Parathyroid adenoma (tissue), 2 donors: ENCODE data around the gene TUT7.

Experiments
- H2AFZ ChIP-seq: fragments of 300-600 bp; sonication (generic); one replicate; pipeline ENCODE4 v1.7.0; 2017; ENCODE audit warnings: antibody characterized with exemption, mild to moderate bottlenecking
- H3K27ac ChIP-seq: fragments of 300-600 bp; sonication (generic); one replicate; pipeline ENCODE4 v1.7.0; 2017
- H3K27me3 ChIP-seq: fragments of 300-600 bp; sonication (generic); one replicate; pipeline ENCODE4 v1.7.0; 2017; ENCODE audit warnings: low read length; ENCODE audit not compliant: control insufficient read depth, insufficient read depth
- H3K36me3 ChIP-seq: fragments of 300-600 bp; sonication (generic); one replicate; pipeline ENCODE4 v1.7.0; 2017; ENCODE audit warnings: low read length; ENCODE audit not compliant: control insufficient read depth, insufficient read depth
- H3K4me1 ChIP-seq: fragments of 300-600 bp; sonication (generic); one replicate; pipeline ENCODE4 v1.7.0; 2017; ENCODE audit warnings: control low read depth
- H3K4me2 ChIP-seq: fragments of 300-600 bp; sonication (generic); one replicate; pipeline ENCODE4 v1.7.0; 2017; ENCODE audit warnings: low read length
- H3K4me3 ChIP-seq: fragments of 300-600 bp; sonication (generic); one replicate; pipeline ENCODE4 v1.7.0; 2017; ENCODE audit warnings: low read depth, low read length
- H3K79me2 ChIP-seq: fragments of 300-600 bp; sonication (generic); one replicate; pipeline ENCODE4 v1.7.0; 2017; ENCODE audit warnings: control low read depth
- H3K9ac ChIP-seq: fragments of 300-600 bp; sonication (generic); one replicate; pipeline ENCODE4 v1.7.0; 2017; ENCODE audit warnings: mild to moderate bottlenecking
- H3K9me3 ChIP-seq: fragments of 300-600 bp; sonication (generic); one replicate; pipeline ENCODE4 v1.7.0; 2017; ENCODE audit warnings: low read length; ENCODE audit not compliant: control insufficient read depth
- TF ChIP-seq, protein P1 (sequence below): fragments of 300-600 bp; sonication (generic); IDR thresholded peaks from one replicate; pipeline ENCODE4 v1.7.0; 2017; ENCODE audit warnings: antibody characterized with exemption, mild to moderate bottlenecking
- donor health status: primary hyperparathyroidism.

The TUT7 gene

DNA sequence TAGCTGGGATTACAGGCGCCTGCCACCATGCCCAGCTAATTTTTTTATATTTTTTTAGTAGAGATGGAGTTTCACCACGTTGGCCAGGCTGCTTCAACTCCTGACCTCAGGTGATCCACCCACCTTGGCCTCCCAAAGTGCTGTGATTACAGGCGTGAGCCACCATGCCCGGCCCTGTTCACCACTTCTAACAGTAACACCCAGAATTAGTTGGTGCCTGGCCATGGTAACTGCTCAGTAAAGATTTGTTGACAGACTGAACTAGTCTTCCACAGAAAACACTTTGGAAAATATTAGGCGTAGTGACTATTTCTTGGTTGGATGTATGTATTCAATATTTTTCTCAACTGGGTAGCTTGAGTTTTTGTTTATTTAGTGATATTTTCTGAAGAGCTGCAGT is 24.0 kb downstream of the TUT7 start:
- Histone ChIP-seq H3K4me3 (no peak overlapping the region), H3K4me2 (no peak overlapping the region), H3K4me1 (no peaks in the 10 kb centered on the region), H3K27me3 (no peaks in the 10 kb centered on the region), H3K9ac (no peak overlapping the region), H3K36me3 (no peaks in the 10 kb centered on the region), H3K9me3 (no peaks in the 10 kb centered on the region), H2AFZ (no peak overlapping the region), H3K79me2 (no peaks in the 10 kb centered on the region), H3K27ac (no peak overlapping the region)
- TF ChIP-seq, protein P1, sequence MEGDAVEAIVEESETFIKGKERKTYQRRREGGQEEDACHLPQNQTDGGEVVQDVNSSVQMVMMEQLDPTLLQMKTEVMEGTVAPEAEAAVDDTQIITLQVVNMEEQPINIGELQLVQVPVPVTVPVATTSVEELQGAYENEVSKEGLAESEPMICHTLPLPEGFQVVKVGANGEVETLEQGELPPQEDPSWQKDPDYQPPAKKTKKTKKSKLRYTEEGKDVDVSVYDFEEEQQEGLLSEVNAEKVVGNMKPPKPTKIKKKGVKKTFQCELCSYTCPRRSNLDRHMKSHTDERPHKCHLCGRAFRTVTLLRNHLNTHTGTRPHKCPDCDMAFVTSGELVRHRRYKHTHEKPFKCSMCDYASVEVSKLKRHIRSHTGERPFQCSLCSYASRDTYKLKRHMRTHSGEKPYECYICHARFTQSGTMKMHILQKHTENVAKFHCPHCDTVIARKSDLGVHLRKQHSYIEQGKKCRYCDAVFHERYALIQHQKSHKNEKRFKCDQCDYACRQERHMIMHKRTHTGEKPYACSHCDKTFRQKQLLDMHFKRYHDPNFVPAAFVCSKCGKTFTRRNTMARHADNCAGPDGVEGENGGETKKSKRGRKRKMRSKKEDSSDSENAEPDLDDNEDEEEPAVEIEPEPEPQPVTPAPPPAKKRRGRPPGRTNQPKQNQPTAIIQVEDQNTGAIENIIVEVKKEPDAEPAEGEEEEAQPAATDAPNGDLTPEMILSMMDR = no peak

DNA sequence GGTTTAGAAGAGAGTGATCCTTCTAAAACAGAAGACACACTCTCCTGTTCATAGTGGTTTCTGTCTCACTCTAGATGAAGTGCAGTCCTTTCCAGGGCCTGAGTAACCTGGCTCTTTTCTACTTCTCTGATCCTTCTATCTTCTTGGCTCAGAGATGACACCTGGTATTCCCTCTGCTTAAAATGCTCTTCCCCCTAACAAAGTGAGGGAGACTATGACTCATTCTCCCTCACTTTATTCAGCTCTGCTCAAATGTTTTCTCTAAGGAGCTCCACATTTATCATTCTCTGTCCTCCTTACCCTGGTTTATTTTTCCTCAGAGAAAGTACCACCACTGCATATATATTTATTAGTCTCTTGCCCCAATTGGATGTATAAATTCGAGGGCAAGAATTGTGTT is 24.6 kb downstream of the TUT7 start:
- no peaks in the 10 kb centered on the region for H3K4me1 ChIP-seq
- H3K27ac ChIP-seq = no peak overlapping the region
- TF ChIP-seq, protein P1 = no peak
- no peaks in the 10 kb centered on the region for H3K36me3 ChIP-seq
- H2AFZ ChIP-seq = no peak overlapping the region
- no peaks in the 10 kb centered on the region for H3K79me2 ChIP-seq
- no peak overlapping the region for H3K4me3 ChIP-seq
- H3K27me3 ChIP-seq = no peaks in the 10 kb centered on the region
- H3K4me2 ChIP-seq = no peak overlapping the region
- H3K9me3 ChIP-seq = no peaks in the 10 kb centered on the region
- no peak overlapping the region for H3K9ac ChIP-seq

DNA sequence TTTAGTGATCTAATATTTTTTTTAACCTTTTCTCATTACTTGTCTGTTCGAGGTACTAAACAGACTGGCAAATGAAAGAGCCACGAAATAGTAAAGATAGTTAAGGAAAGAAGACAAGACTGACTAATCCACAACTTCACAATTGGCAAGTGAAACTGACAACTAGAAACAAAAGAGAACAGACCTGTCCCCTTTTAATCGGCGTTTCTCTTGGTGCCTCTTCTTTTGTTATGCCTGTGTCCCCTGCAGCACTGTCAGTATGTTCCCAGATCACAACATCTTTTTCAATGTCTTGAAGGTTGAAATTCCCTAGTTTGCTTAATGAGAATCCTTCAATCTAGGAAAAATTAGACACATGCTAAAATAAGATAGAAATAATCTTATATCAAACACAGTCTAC is 26.1 kb downstream of the TUT7 start:
- no peaks in the 10 kb centered on the region for H3K27me3 ChIP-seq
- H3K4me1 ChIP-seq = no peaks in the 10 kb centered on the region
- no peak overlapping the region for H2AFZ ChIP-seq
- H3K9ac ChIP-seq = no peak overlapping the region
- no peak overlapping the region for H3K4me2 ChIP-seq
- H3K79me2 ChIP-seq = no peaks in the 10 kb centered on the region
- TF ChIP-seq, protein P1 = no peak
- H3K27ac ChIP-seq = no peak overlapping the region
- no peaks in the 10 kb centered on the region for H3K36me3 ChIP-seq
- no peaks in the 10 kb centered on the region for H3K9me3 ChIP-seq
- no peak overlapping the region for H3K4me3 ChIP-seq

DNA sequence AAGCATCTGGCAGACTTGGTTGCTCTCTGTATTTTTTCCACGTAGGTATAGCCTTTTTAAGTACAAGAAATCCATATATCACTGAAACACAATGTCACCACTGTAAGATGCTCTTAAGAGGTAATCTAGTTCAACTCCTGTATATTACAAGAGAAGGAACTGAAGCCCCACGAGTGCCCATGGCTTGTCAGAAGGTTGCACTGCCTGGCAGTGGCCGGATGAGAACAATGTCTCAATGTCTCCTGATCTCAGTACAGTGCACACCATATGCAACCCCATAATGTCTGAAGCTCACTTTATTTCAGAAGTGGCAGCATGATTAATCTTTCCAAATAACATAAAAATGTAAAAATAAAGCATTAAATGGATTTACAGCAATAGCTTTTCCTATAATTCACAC is 27.7 kb downstream of the TUT7 start:
- no peak overlapping the region for H2AFZ ChIP-seq
- no peak overlapping the region for H3K9ac ChIP-seq
- no peak overlapping the region for H3K27ac ChIP-seq
- no peaks in the 10 kb centered on the region for H3K9me3 ChIP-seq
- H3K36me3 ChIP-seq = no peaks in the 10 kb centered on the region
- H3K4me3 ChIP-seq = no peak overlapping the region
- H3K4me1 ChIP-seq = no peaks in the 10 kb centered on the region
- H3K4me2 ChIP-seq = no peak overlapping the region
- H3K79me2 ChIP-seq = no peaks in the 10 kb centered on the region
- TF ChIP-seq, protein P1 = no peak
- H3K27me3 ChIP-seq = no peaks in the 10 kb centered on the region

DNA sequence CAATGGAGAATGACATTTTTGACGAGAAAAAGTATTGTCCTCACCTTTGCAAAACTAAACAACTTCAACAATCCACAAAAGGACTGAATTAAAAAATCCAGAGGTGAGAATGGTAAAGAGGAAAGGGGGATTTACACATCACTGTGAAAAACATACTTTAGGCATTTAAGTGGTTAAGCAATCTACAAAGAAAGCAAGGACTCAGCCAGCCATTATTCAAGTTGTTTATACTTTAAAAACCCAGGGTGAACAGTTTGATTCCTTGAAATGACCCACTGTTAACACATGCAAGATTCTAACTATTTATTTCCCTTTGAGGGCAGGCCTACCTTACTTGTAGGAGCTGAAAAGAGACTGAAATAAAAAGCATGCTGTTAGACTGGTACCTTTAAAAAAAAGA is 29.3 kb downstream of the TUT7 start:
- Histone ChIP-seq H3K4me3 (no peak overlapping the region), H3K79me2 (no peaks in the 10 kb centered on the region), H3K27me3 (no peaks in the 10 kb centered on the region), H3K36me3 (no peaks in the 10 kb centered on the region), H3K9ac (no peak overlapping the region), H2AFZ (no peak overlapping the region), H3K27ac (no peak overlapping the region), H3K9me3 (no peaks in the 10 kb centered on the region), H3K4me2 (no peak overlapping the region), H3K4me1 (no peaks in the 10 kb centered on the region)
- TF ChIP-seq, protein P1 = no peak
